Caki2 (cell line): Measurements from ENCODE around the gene PCIF1. TPM values are rescaled to one million over a fixed set of nuclear protein-coding genes. Genes with fewer than 3 reads are reported as not detected.
A peak's percentile ranks its signal among the peaks of the same experiment; 100 is the strongest.
"Not testable (repeated sequence)": the region's sequence is repeated elsewhere in the genome, so short reads cannot be mapped to it uniquely, and the experiment has no call there.

Experiments used
- DNase-seq: peaks from one replicate; pipeline ENCODE4 v3.0.0-alpha.2; 2015; ENCODE audit warnings: low read depth
- in situ Hi-C: cut with HindIII; loops from 2 replicates; pipeline ENCODE4 v1.10.0; 2016; ENCODE audit warnings: low sequenced_read_pairs, low pct_unique_long_range_greater_than_20kb, mixed read lengths
- total RNA-seq: library from RNA; depleted of rRNA; stranded (reverse); fragments of >200 nt; shearing (Covaris generic); gene quantifications from 2 replicates; pipeline ENCODE4 v1.2.3, GENCODE V29; 2014; ENCODE audit warnings: low replicate concordance

The PCIF1 gene
- total RNA-seq, 1 experiment from 2014 or later = 14.2 TPM

DNA sequence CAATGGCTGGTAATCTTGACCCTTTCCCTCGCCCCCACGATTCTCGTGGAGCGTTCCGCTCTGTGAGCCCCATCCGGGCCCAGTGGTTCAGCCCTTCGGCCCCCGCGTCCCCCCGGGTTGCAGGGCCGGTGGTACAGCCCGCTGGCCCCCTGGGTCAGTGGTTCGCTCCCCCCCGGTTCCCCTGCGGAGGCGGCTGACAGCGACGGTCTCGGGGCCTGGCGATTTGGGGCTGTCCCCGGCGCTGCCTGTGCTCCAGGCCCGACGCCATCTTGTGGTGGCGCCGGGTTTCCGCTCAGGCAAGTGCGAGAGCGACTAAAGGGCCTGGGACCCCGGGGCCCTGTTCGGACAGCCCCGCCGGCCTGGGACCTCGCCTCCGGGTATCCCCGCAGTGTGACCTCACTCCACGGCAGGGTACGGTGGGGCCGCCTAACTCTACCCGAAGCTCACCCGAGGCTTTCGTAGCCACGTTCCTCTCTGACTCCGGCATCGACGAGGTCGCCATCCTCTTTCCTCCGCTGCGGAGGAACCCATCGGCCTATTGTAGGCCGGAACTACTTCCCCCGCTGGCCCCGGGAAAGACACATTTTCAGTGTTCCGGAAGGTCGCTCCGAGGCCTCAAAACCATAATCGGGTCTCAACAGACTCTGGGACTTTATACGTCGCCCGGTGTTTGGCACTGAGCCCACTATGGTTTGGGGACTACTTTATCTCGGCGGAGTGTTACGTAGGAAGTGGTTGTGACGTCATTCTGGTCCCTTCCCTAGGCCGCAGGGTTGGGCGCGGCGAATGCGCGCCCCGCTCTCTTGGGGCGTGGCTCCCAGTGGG lies 37.4 kb downstream of the PCIF1 start, which contains the start of gene ZNF335:
ZNF335 (minus strand) TSS at position 529 of the 825 bp plus-strand sequence. CDS start 793 bp downstream, outside the sequence.
- DNase-seq = peak; percentile 96
- in situ Hi-C loops = no loop called here

GRCh38 chr20:45972500-45973183 lies 38.2 kb downstream of the PCIF1 start:
- in situ Hi-C loops = no loop called here
- peak; percentile 100 for DNase-seq

- no peak for DNase-seq
- in situ Hi-C loops = no loop called here
These were observed 40.5 kb downstream of the PCIF1 start for GRCh38 chr20:45974896-45975565.

GRCh38 chr20:45975686-45976085 lies 41.2 kb downstream of the PCIF1 start:
- DNase-seq = no peak
- in situ Hi-C loops = no loop called here

GRCh38 chr20:45976086-45976485 lies 41.6 kb downstream of the PCIF1 start:
- in situ Hi-C loops = no loop called here
- DNase-seq = no peak

GRCh38 chr20:45981261-45981660 lies 46.8 kb downstream of the PCIF1 start:
- no peak for DNase-seq
- in situ Hi-C loops = no loop called here

DNA sequence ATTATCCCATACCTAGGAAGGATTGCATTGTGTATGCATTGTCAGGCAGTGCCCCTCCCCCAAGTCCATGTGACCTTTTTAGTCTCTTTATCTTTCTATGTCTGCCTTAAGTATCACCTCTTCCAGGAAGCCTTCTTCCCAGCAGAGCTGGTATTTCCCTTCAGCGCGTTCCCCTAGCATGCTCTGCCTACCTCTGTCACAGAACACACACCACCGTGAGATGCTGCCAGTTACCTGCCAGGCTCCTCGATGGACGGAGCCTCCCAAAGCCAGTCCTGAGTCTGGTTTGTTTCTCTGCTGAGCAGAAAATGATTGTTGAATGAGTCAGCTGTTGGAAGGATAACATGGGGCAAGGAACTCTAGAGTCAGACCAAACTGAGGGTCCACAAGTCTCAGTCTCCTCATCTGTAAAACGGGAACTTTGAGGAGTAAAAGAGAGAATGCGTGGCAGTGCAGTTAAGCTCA lies 48.8 kb downstream of the PCIF1 start:
- in situ Hi-C loops = no loop called here
- DNase-seq = no peak

DNA sequence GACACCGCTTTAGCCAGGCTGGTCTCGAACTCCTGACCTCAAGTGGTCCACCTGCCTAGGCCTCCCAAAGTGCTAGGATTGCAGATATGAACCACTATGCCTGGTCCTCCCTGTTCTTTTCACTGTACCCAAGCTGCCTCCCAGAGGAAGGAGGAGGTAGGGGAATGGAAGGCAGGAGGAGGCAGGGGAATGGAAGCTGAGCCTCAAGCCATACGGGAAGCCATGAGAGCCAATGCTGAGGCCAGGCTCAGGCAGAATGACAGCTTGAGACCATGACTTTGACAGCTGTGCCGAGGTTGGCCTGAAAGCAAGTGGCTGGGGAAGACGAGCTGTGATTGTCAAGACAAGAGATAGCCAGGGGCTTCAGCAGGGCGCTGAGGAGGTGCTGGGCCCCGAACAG lies 51.1 kb downstream of the PCIF1 start:
- DNase-seq = no peak
- in situ Hi-C loops = no loop called here

DNA sequence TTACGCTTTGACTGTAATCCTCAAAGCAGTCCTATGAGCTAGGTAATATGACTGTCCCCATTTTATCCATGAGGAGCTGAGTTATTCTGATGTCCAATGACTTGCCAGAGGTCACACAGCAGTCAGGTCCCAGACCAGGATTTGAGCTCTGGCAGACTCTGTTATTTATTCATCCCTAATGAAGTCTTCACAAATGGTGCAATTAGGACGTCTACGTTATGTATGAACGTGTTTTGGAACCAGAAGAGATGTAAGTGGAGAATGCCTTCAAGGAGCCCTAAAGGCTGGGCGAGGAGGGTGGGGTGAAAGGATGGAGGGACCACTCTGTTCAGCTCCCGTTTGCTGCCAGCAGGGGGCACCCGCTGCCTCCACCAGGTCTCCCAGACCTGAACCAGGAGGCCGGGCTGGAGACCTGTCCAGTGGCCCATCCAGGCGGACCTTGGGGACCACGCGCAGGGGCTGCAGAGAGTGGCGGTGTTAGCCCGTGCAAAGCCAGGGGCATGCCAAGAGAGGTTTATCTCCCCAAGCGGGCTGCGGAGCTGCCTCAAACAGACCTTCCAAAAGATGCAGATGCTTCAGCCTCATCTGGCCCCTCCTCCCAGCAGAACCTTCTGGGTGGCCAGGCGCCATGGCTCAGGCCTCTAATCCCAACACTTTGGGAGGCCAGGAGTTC lies 52.8 kb downstream of the PCIF1 start:
- in situ Hi-C loops = no loop called here
- DNase-seq = peak; percentile 63

GRCh38 chr20:45988830-45989229 lies 54.3 kb downstream of the PCIF1 start:
- in situ Hi-C loops, DNase-seq: not testable (repeated sequence)

- no peak for DNase-seq
- in situ Hi-C loops = no loop called here
These were observed 57.1 kb downstream of the PCIF1 start for GRCh38 chr20:45991616-45992015.

- in situ Hi-C loops = no loop called here
- DNase-seq = peak; percentile 81
These were observed 58.9 kb downstream of the PCIF1 start for GRCh38 chr20:45993197-45993951.

GRCh38 chr20:45994761-45995493 lies 60.4 kb downstream of the PCIF1 start:
- in situ Hi-C loops = no loop called here

GRCh38 chr20:45995495-45996097 lies 61.1 kb downstream of the PCIF1 start:
- in situ Hi-C loops, DNase-seq: not testable (repeated sequence)

More at GRCh38 chr20:45994761-45995493, 60.4 kb downstream of the PCIF1 start:
- DNase-seq = no peak

- in situ Hi-C loops = no loop called here
- DNase-seq = no peak
These were observed 62.7 kb downstream of the PCIF1 start for GRCh38 chr20:45997187-45997586.
